ENCODE measurements around the gene SLCO3A1.

Gene SLCO3A1

DNA sequence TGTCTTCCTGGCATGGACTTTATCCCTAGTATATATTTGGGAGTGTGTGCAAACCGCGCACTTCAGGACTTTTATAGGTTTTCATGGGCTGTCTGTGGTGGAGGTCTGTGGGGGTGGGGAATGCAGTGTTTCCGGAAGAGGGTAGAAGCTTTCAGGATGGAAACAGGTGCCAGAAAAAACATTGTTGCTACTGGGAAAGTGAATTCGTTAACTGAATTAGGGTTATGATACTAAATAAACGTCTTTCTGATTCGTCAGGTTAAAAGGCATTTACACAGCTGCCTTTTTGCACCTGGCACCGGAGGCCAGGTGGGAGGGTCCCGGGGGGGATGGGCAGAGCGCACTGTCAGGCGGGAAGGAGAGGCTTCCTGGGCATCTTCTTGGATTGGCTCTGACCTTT lies 62.1 kb downstream of the SLCO3A1 start:
- no peak overlapping the region for H2BK15ac ChIP-seq (replicated peaks; ENCODE audit: low read depth)
- H3K4me3 ChIP-seq (ENCODE audit: low read length): no peak overlapping the region
- no peak overlapping the region for H3K23ac ChIP-seq (ENCODE audit: low read length)
- H3K56ac ChIP-seq (ENCODE audit: low read length): no peak overlapping the region
- no peak overlapping the region for H2BK5ac ChIP-seq (ENCODE audit: low read length)
- DNase-seq: no peak
- no peaks in the 10 kb centered on the region for H3K79me2 ChIP-seq (ENCODE audit: control insufficient read depth, insufficient read depth, low read length)
- no peaks in the 10 kb centered on the region for H3K36me3 ChIP-seq (ENCODE audit: control insufficient read depth, insufficient read depth, low read length)
- H4K8ac ChIP-seq (ENCODE audit: low read depth, low read length): no peak overlapping the region
- no peak overlapping the region for H3K4ac ChIP-seq (ENCODE audit: low read depth, low read length)
- no peak overlapping the region for H4K5ac ChIP-seq (ENCODE audit: low read length)
- H2AK5ac ChIP-seq (ENCODE audit: low read length): no peak overlapping the region
- H2BK120ac ChIP-seq (ENCODE audit: low read depth, low read length): no peak overlapping the region
- no peak overlapping the region for H3K9ac ChIP-seq (ENCODE audit: low read length)
- no peak overlapping the region for H3K18ac ChIP-seq (ENCODE audit: low read length)
- H3K27me3 ChIP-seq (ENCODE audit: insufficient read depth, low read length, poor library complexity): no peaks in the 10 kb centered on the region
- H3K4me2 ChIP-seq (ENCODE audit: low read length): no peak overlapping the region
- no peaks in the 10 kb centered on the region for H3K4me1 ChIP-seq (ENCODE audit: control insufficient read depth, low read depth, low read length)
- H3K27ac ChIP-seq (ENCODE audit: low read depth, low read length): no peak overlapping the region
- no peaks in the 10 kb centered on the region for H3K79me1 ChIP-seq (ENCODE audit: low read length)
- no CpG with 5 or more reads among the region's 10 CpGs for WGBS (ENCODE audit: extremely low coverage, insufficient coverage, low lambda C conversion rate)

DNA sequence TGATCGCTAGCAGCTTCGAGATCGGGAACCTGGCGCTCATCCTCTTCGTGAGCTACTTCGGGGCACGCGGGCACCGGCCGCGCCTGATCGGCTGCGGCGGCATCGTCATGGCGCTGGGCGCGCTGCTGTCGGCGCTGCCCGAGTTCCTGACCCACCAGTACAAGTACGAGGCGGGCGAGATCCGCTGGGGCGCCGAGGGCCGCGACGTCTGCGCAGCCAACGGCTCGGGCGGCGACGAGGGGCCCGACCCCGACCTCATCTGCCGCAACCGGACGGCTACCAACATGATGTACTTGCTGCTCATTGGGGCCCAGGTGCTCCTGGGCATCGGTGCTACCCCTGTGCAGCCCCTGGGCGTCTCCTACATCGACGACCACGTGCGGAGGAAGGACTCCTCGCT lies 62.5 kb downstream of the SLCO3A1 start:
- Histone ChIP-seq H3K4ac (ENCODE audit: low read depth, low read length) (no peak overlapping the region), H2BK5ac (ENCODE audit: low read length) (no peak overlapping the region), H2AK5ac (ENCODE audit: low read length) (no peak overlapping the region), H3K36me3 (ENCODE audit: control insufficient read depth, insufficient read depth, low read length) (no peaks in the 10 kb centered on the region), H3K79me2 (ENCODE audit: control insufficient read depth, insufficient read depth, low read length) (no peaks in the 10 kb centered on the region), H3K79me1 (ENCODE audit: low read length) (no peaks in the 10 kb centered on the region), H3K56ac (ENCODE audit: low read length) (no peak overlapping the region), H3K4me2 (ENCODE audit: low read length) (no peak overlapping the region), H3K4me3 (ENCODE audit: low read length) (no peak overlapping the region), H4K8ac (ENCODE audit: low read depth, low read length) (no peak overlapping the region), H3K23ac (ENCODE audit: low read length) (no peak overlapping the region), H3K27ac (ENCODE audit: low read depth, low read length) (no peak overlapping the region), H3K9ac (ENCODE audit: low read length) (no peak overlapping the region), H2BK15ac (replicated peaks; ENCODE audit: low read depth) (no peak overlapping the region), H3K27me3 (ENCODE audit: insufficient read depth, low read length, poor library complexity) (no peaks in the 10 kb centered on the region), H4K5ac (ENCODE audit: low read length) (no peak overlapping the region), H2BK120ac (ENCODE audit: low read depth, low read length) (no peak overlapping the region), H3K4me1 (ENCODE audit: control insufficient read depth, low read depth, low read length) (no peaks in the 10 kb centered on the region), H3K18ac (ENCODE audit: low read length) (no peak overlapping the region)
- DNase-seq: no peak
- no CpG with 5 or more reads among the region's 48 CpGs for WGBS (ENCODE audit: extremely low coverage, insufficient coverage, low lambda C conversion rate)

DNA sequence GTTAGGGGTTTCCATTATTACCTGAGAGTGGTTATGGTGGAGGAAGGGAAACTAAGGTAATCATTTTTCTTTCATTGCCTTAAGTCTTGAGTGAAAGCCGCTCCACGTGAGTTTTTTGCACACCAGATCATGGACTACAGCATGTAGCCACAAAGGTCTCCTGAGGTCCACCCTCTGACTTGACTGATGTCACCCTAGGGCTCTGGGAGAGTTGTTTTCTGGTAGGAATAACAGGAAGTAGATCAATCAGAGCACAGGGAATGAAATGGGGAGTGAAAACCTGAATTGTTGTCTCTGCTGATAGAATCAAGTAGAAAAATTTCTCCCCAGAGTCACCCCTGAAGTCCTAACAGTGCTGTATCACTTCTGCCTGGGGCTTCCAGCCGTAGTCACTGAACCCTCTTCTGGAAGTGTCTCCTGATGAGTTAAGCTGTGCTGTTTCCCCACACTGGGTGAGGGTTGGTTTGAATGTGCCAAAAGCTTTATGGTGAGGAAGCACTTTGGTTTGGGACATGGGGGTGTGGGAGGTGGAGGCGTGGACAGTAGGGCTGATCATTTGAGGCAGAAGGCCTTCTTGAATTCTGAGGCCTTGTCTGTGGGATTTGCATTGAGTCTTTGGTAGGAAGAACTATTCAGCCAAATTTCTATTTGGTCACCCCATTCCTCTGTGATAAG lies 64.3 kb downstream of the SLCO3A1 start:
- Histone ChIP-seq H3K56ac (ENCODE audit: low read length) (no peak overlapping the region), H3K4ac (ENCODE audit: low read depth, low read length) (no peak overlapping the region), H3K36me3 (ENCODE audit: control insufficient read depth, insufficient read depth, low read length) (no peaks in the 10 kb centered on the region), H3K79me1 (ENCODE audit: low read length) (no peaks in the 10 kb centered on the region), H3K4me3 (ENCODE audit: low read length) (no peak overlapping the region), H3K79me2 (ENCODE audit: control insufficient read depth, insufficient read depth, low read length) (no peaks in the 10 kb centered on the region), H4K5ac (ENCODE audit: low read length) (no peak overlapping the region), H3K23ac (ENCODE audit: low read length) (no peak overlapping the region), H3K4me1 (ENCODE audit: control insufficient read depth, low read depth, low read length) (no peaks in the 10 kb centered on the region), H2AK5ac (ENCODE audit: low read length) (no peak overlapping the region), H3K18ac (ENCODE audit: low read length) (no peak overlapping the region), H3K9ac (ENCODE audit: low read length) (no peak overlapping the region), H2BK5ac (ENCODE audit: low read length) (no peak overlapping the region), H3K27me3 (ENCODE audit: insufficient read depth, low read length, poor library complexity) (no peaks in the 10 kb centered on the region), H4K8ac (ENCODE audit: low read depth, low read length) (no peak overlapping the region), H3K27ac (ENCODE audit: low read depth, low read length) (no peak overlapping the region), H2BK120ac (ENCODE audit: low read depth, low read length) (no peak overlapping the region), H2BK15ac (replicated peaks; ENCODE audit: low read depth) (no peak overlapping the region), H3K4me2 (ENCODE audit: low read length) (no peak overlapping the region)
- DNase-seq: no peak
- no CpG with 5 or more reads among the region's 4 CpGs for WGBS (ENCODE audit: extremely low coverage, insufficient coverage, low lambda C conversion rate)

DNA sequence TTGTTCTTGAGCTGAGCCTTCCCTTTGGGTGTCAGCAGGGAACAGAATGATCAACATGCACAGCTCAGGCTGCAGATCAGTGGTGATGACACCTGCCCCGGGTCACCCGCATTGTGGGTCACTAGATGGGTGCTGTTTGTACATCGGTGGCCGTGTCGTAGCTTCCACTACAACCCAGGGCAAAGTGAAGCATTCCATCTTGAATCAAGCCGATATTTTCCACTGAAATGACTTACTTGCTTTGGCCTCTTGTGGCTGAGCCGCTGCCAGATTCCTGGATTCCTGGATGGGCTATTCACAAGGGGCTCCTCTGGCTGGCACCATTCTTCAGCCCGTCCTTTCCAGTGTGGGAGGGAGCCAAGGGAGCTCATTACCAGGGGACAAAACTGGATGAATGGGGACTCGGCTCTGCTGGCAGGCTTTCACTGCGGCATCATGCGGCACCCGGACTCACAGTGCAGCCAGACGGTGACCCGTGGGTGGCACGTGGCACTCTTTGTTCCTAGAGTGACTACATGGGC lies 65.6 kb downstream of the SLCO3A1 start:
- WGBS (ENCODE audit: extremely low coverage, insufficient coverage, low lambda C conversion rate): no CpG with 5 or more reads among the region's 15 CpGs
- H3K79me2 ChIP-seq (ENCODE audit: control insufficient read depth, insufficient read depth, low read length): no peaks in the 10 kb centered on the region

DNA sequence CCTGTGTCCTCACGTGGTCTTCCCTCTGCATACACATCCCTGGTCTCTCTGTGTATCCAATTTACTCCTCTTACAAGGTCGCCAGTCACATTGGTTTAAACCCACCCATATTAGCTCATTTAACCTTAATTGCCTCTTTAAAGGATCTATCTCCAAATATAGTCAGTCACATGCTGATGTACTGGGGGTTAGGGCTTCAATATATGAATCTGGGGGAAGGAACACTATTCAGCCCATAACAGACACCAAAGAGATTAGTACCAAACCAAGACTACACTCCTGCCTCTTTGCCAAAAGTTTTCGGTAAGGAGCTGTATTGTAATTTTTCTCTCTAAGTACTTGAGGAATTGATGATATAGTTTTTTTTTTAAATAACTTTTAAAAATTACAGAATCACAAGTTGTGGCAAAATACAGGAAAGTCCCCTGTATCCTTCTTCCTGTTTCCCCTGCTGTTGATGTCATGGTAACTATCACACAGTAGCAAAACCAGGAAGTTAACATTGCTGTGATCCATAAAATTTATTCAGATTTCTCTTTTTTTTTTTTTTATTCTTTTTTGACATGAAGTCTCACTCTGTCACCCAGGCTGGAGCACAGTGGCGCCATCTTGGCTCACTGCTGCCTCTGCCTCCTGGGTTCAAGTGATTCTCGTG lies 67.8 kb downstream of the SLCO3A1 start:
- H3K4me1 ChIP-seq (ENCODE audit: control insufficient read depth, low read depth, low read length): no peaks in the 10 kb centered on the region
- no peaks in the 10 kb centered on the region for H3K79me2 ChIP-seq (ENCODE audit: control insufficient read depth, insufficient read depth, low read length)
- no peak overlapping the region for H2AK5ac ChIP-seq (ENCODE audit: low read length)
- H3K23ac ChIP-seq (ENCODE audit: low read length): no peak overlapping the region
- H2BK5ac ChIP-seq (ENCODE audit: low read length): no peak overlapping the region
- no peak overlapping the region for H2BK15ac ChIP-seq (replicated peaks; ENCODE audit: low read depth)
- H2BK120ac ChIP-seq (ENCODE audit: low read depth, low read length): no peak overlapping the region
- H3K9ac ChIP-seq (ENCODE audit: low read length): no peak overlapping the region
- no peak overlapping the region for H4K8ac ChIP-seq (ENCODE audit: low read depth, low read length)
- no peak overlapping the region for H4K5ac ChIP-seq (ENCODE audit: low read length)
- H3K4ac ChIP-seq (ENCODE audit: low read depth, low read length): no peak overlapping the region
- H3K27me3 ChIP-seq (ENCODE audit: insufficient read depth, low read length, poor library complexity): no peaks in the 10 kb centered on the region
- no peaks in the 10 kb centered on the region for H3K36me3 ChIP-seq (ENCODE audit: control insufficient read depth, insufficient read depth, low read length)
- no peak overlapping the region for H3K4me2 ChIP-seq (ENCODE audit: low read length)
- no peak overlapping the region for H3K56ac ChIP-seq (ENCODE audit: low read length)
- H3K4me3 ChIP-seq (ENCODE audit: low read length): no peak overlapping the region
- no peaks in the 10 kb centered on the region for H3K79me1 ChIP-seq (ENCODE audit: low read length)
- no peak overlapping the region for H3K27ac ChIP-seq (ENCODE audit: low read depth, low read length)
- H3K18ac ChIP-seq (ENCODE audit: low read length): no peak overlapping the region
- no CpG with 5 or more reads among the region's 5 CpGs for WGBS (ENCODE audit: extremely low coverage, insufficient coverage, low lambda C conversion rate)
- no peak for DNase-seq

More for the DNA sequence above, 65.6 kb downstream of the SLCO3A1 start:
- Histone ChIP-seq H3K4ac (ENCODE audit: low read depth, low read length) (no peak overlapping the region), H3K9ac (ENCODE audit: low read length) (no peak overlapping the region), H3K18ac (ENCODE audit: low read length) (no peak overlapping the region), H3K56ac (ENCODE audit: low read length) (no peak overlapping the region), H2BK15ac (replicated peaks; ENCODE audit: low read depth) (no peak overlapping the region), H3K27ac (ENCODE audit: low read depth, low read length) (no peak overlapping the region), H2BK5ac (ENCODE audit: low read length) (no peak overlapping the region), H3K79me1 (ENCODE audit: low read length) (no peaks in the 10 kb centered on the region), H3K4me2 (ENCODE audit: low read length) (no peak overlapping the region), H3K4me1 (ENCODE audit: control insufficient read depth, low read depth, low read length) (no peaks in the 10 kb centered on the region), H3K36me3 (ENCODE audit: control insufficient read depth, insufficient read depth, low read length) (no peaks in the 10 kb centered on the region), H3K23ac (ENCODE audit: low read length) (no peak overlapping the region), H2AK5ac (ENCODE audit: low read length) (no peak overlapping the region), H4K5ac (ENCODE audit: low read length) (no peak overlapping the region), H2BK120ac (ENCODE audit: low read depth, low read length) (no peak overlapping the region), H3K27me3 (ENCODE audit: insufficient read depth, low read length, poor library complexity) (no peaks in the 10 kb centered on the region), H4K8ac (ENCODE audit: low read depth, low read length) (no peak overlapping the region), H3K4me3 (ENCODE audit: low read length) (no peak overlapping the region)
- DNase-seq: no peak
